Measurements from ENCODE around the gene CUX1. TPM values are rescaled to one million over a fixed set of nuclear protein-coding genes. Genes with fewer than 3 reads are reported as not detected.

The CUX1 gene
- total RNA-seq, 1 experiment from 2014 or later = 39.6 TPM

DNA sequence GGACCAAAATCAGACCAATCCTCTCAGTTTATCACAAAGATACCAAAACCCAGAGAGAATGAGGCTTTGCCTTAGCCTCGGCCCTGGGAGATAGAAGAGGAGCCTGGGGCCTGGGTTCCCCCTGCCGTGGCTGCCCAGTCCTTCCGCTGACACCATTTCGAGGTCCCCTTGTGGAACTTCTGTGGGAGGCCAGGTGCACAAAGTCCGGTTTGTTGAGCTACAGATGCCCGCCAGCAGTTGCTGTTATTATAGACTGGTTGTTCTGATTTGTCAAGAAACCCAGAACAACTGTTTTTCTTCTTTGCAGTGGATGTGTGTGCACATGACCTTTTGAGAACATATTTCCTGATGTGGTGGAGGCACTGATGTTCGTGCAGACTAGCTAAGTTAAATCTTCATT, 47.6 kb downstream of the CUX1 start:
- H3K9me3 ChIP-seq (ENCODE audit: low read length) = no peaks in the 10 kb centered on the region
- no peak overlapping the region for H3K4me3 ChIP-seq (ENCODE audit: low read length)
- no peaks in the 10 kb centered on the region for H3K9me2 ChIP-seq (replicated peaks; ENCODE audit: low read length)
- H3K9ac ChIP-seq (ENCODE audit: low read length) = no peak overlapping the region
- peaks cover 9% of the 10 kb centered on the region for H3K4me1 ChIP-seq (ENCODE audit: insufficient read depth, low read length)
- peaks cover under 1% of the 10 kb centered on the region for H3F3A ChIP-seq (ENCODE audit: low read length, unreplicated experiment)
- intact Hi-C loops (cut with micrococcal nuclease) = no loop called here
- H3K4me2 ChIP-seq (ENCODE audit: low read length) = no peak overlapping the region
- TF ChIP-seq, protein P1, sequence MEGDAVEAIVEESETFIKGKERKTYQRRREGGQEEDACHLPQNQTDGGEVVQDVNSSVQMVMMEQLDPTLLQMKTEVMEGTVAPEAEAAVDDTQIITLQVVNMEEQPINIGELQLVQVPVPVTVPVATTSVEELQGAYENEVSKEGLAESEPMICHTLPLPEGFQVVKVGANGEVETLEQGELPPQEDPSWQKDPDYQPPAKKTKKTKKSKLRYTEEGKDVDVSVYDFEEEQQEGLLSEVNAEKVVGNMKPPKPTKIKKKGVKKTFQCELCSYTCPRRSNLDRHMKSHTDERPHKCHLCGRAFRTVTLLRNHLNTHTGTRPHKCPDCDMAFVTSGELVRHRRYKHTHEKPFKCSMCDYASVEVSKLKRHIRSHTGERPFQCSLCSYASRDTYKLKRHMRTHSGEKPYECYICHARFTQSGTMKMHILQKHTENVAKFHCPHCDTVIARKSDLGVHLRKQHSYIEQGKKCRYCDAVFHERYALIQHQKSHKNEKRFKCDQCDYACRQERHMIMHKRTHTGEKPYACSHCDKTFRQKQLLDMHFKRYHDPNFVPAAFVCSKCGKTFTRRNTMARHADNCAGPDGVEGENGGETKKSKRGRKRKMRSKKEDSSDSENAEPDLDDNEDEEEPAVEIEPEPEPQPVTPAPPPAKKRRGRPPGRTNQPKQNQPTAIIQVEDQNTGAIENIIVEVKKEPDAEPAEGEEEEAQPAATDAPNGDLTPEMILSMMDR (conservative IDR thresholded peaks at IDR 0.05; ENCODE audit: low read depth, low read length) = no peak
- TF ChIP-seq EZH2phosphoT487 (IDR thresholded peaks at IDR 0.05; ENCODE audit: borderline replicate concordance, low read length) (no peak), EZH2 (IDR thresholded peaks at IDR 0.05; ENCODE audit: low read length, unreplicated experiment) (no peak)
- no peak overlapping the region for H3K27ac ChIP-seq (ENCODE audit: low read length)
- DNase-seq (no peak), ATAC-seq (no peak)
- peaks cover 95% of the 10 kb centered on the region for H3K79me2 ChIP-seq (ENCODE audit: low read length)
- no peak overlapping the region for H2AFZ ChIP-seq (ENCODE audit: low read length)
- 0 out of 2 replicates have a peak, but pooled peaks cover 3% of the 10 kb centered on the region for H3K36me3 ChIP-seq (ENCODE audit: low read depth, low read length)
- no TSS peak for BruUV-seq (replicated peaks)
- ChIA-PET POLR2A (ENCODE audit: unreplicated experiment) (no interaction called here), CTCF (no interaction called here)
- no peaks in the 10 kb centered on the region for H3K27me3 ChIP-seq (ENCODE audit: low read length)
- H4K20me1 ChIP-seq (ENCODE audit: low read length) = no peaks in the 10 kb centered on the region

DNA sequence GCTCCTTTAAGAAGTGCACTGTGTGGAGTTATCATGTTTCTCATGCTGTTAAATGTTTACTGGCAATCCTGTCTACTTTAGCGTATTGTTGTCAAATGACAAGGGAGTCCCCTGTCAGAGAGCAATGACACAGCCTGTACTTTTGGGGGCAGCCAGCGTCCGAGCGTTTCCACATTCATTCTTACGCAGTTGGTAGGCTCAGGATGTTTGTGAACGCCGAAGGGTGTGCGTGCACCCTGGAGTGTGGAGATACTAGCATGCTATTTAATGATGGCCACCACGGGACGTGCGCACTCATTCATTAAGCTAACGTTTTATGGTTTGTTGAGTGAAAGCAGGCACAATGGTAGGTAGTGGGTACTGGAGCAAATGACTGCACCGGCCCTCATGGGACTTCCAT, 48.0 kb downstream of the CUX1 start:
- H3K36me3 ChIP-seq (ENCODE audit: low read depth, low read length) = 0 out of 2 replicates have a peak, but pooled peaks cover 3% of the 10 kb centered on the region
- no peak overlapping the region for H3K4me3 ChIP-seq (ENCODE audit: low read length)
- H3K9me2 ChIP-seq (replicated peaks; ENCODE audit: low read length) = no peaks in the 10 kb centered on the region
- no peak for TF ChIP-seq EZH2phosphoT487 (IDR thresholded peaks at IDR 0.05; ENCODE audit: borderline replicate concordance, low read length)
- TF ChIP-seq EZH2 (IDR thresholded peaks at IDR 0.05; ENCODE audit: low read length, unreplicated experiment) = no peak
- TF ChIP-seq, protein P1 (conservative IDR thresholded peaks at IDR 0.05; ENCODE audit: low read depth, low read length) = no peak
- no peak overlapping the region for H3K27ac ChIP-seq (ENCODE audit: low read length)
- no peak for DNase-seq
- intact Hi-C loops (cut with micrococcal nuclease) = no loop called here
- H3K4me1 ChIP-seq (ENCODE audit: insufficient read depth, low read length) = peaks cover 13% of the 10 kb centered on the region
- no peaks in the 10 kb centered on the region for H4K20me1 ChIP-seq (ENCODE audit: low read length)
- H2AFZ ChIP-seq (ENCODE audit: low read length) = no peak overlapping the region
- H3K9ac ChIP-seq (ENCODE audit: low read length) = no peak overlapping the region
- ATAC-seq = no peak
- POLR2A ChIA-PET (ENCODE audit: unreplicated experiment) = no interaction called here
- no peaks in the 10 kb centered on the region for H3K9me3 ChIP-seq (ENCODE audit: low read length)
- H3F3A ChIP-seq (ENCODE audit: low read length, unreplicated experiment) = peaks cover 4% of the 10 kb centered on the region
- BruUV-seq (replicated peaks) = no TSS peak
- CTCF ChIA-PET = no interaction called here
- no peak overlapping the region for H3K4me2 ChIP-seq (ENCODE audit: low read length)
- peaks cover 94% of the 10 kb centered on the region for H3K79me2 ChIP-seq (ENCODE audit: low read length)
- H3K27me3 ChIP-seq (ENCODE audit: low read length) = no peaks in the 10 kb centered on the region

DNA sequence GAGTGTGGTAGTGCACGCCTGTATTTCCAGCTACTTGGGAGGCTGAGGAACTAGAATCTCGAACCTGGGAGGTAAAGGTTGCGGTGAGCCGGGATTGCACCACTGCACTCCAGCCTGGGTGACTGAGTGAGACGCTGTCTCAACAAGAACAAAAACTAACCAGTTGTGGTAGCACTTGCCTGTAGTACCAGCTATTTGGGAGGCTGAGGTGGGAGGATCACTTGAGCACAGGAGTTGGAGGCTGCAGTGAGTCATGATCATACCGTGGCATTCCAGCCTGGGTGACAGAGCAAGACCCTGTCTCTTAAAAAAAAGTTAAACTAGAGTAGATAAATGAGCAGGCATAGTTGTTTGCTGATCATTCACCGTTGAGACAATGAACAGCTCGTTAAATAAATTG, 48.9 kb downstream of the CUX1 start:
- H2AFZ ChIP-seq (ENCODE audit: low read length) = no peak overlapping the region

More for the DNA sequence above, 48.9 kb downstream of the CUX1 start:
- DNase-seq (no peak), ATAC-seq (no peak)
- no TSS peak for BruUV-seq (replicated peaks)
- Histone ChIP-seq H3K27ac (ENCODE audit: low read length) (no peak overlapping the region), H3F3A (ENCODE audit: low read length, unreplicated experiment) (peaks cover 8% of the 10 kb centered on the region), H3K4me3 (ENCODE audit: low read length) (no peak overlapping the region), H3K27me3 (ENCODE audit: low read length) (no peaks in the 10 kb centered on the region), H3K4me2 (ENCODE audit: low read length) (no peak overlapping the region), H4K20me1 (ENCODE audit: low read length) (no peaks in the 10 kb centered on the region), H3K9ac (ENCODE audit: low read length) (no peak overlapping the region), H3K9me2 (replicated peaks; ENCODE audit: low read length) (no peaks in the 10 kb centered on the region), H3K79me2 (ENCODE audit: low read length) (peaks cover 92% of the 10 kb centered on the region), H3K9me3 (ENCODE audit: low read length) (no peaks in the 10 kb centered on the region), H3K36me3 (ENCODE audit: low read depth, low read length) (0 out of 2 replicates have a peak, but pooled peaks cover 3% of the 10 kb centered on the region), H3K4me1 (ENCODE audit: insufficient read depth, low read length) (peaks cover 20% of the 10 kb centered on the region)
- POLR2A ChIA-PET (ENCODE audit: unreplicated experiment) = no interaction called here
- CTCF ChIA-PET = no interaction called here
- intact Hi-C loops (cut with micrococcal nuclease) = no loop called here
- TF ChIP-seq EZH2 (IDR thresholded peaks at IDR 0.05; ENCODE audit: low read length, unreplicated experiment) (no peak), EZH2phosphoT487 (IDR thresholded peaks at IDR 0.05; ENCODE audit: borderline replicate concordance, low read length) (no peak)
- TF ChIP-seq, protein P1 (conservative IDR thresholded peaks at IDR 0.05; ENCODE audit: low read depth, low read length) = no peak
